Measurements from ENCODE around the gene VSTM1.

GRCh38 chr19:54104998-54105715 lies 41.5 kb upstream of the VSTM1 start:
- TF ChIP-seq CTCF (IDR thresholded peaks at IDR 0.05) (no peak), POLR2AphosphoS5 (IDR thresholded peaks at IDR 0.05) (no peak), POLR2A (IDR thresholded peaks at IDR 0.05) (no peak)

Measured in prostate gland (tissue), 2 donors.